Measurements from ENCODE around the gene QRICH1.

- TF ChIP-seq CTCF (conservative IDR thresholded peaks at IDR 0.05; ENCODE audit: low read depth, low read length) (no peak), EZH2 (IDR thresholded peaks at IDR 0.05; ENCODE audit: borderline replicate concordance, low read depth, low read length, poor library complexity, severe bottlenecking) (no peak)
Measured at GRCh38 chr3:49005998-49006397, 87.9 kb downstream of the QRICH1 start.
